VCaP (cell line): ENCODE data around the gene SYCE3.
A peak's percentile ranks its signal among the peaks of the same experiment; 100 is the strongest.

ENCODE experiments used
- H3K27ac ChIP-seq: fragments of 450-650 bp; 2 replicates; pipeline ENCODE4 v1.5.1; 2017
- TF ChIP-seq, protein P1 (sequence below): fragments of 450-650 bp; conservative IDR thresholded peaks from 2 replicates; pipeline ENCODE4 v1.5.1; 2017; ENCODE audit warnings: mild to moderate bottlenecking, moderate library complexity

SYCE3 gene

GRCh38 chr22:50571264-50572175 lies 8.8 kb upstream of the SYCE3 start:
- H3K27ac ChIP-seq = no peak overlapping the region
- TF ChIP-seq, protein P1, sequence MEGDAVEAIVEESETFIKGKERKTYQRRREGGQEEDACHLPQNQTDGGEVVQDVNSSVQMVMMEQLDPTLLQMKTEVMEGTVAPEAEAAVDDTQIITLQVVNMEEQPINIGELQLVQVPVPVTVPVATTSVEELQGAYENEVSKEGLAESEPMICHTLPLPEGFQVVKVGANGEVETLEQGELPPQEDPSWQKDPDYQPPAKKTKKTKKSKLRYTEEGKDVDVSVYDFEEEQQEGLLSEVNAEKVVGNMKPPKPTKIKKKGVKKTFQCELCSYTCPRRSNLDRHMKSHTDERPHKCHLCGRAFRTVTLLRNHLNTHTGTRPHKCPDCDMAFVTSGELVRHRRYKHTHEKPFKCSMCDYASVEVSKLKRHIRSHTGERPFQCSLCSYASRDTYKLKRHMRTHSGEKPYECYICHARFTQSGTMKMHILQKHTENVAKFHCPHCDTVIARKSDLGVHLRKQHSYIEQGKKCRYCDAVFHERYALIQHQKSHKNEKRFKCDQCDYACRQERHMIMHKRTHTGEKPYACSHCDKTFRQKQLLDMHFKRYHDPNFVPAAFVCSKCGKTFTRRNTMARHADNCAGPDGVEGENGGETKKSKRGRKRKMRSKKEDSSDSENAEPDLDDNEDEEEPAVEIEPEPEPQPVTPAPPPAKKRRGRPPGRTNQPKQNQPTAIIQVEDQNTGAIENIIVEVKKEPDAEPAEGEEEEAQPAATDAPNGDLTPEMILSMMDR = no peak

- no peak overlapping the region for H3K27ac ChIP-seq
- TF ChIP-seq, protein P1 = no peak
These were observed 8.1 kb upstream of the SYCE3 start for GRCh38 chr22:50570861-50571260.

- TF ChIP-seq, protein P1 = no peak
- H3K27ac ChIP-seq = no peak overlapping the region
These were observed 7.3 kb upstream of the SYCE3 start for GRCh38 chr22:50569896-50570535.

- H3K27ac ChIP-seq = no peak overlapping the region
- TF ChIP-seq, protein P1 = no peak
These were observed 6.3 kb upstream of the SYCE3 start for GRCh38 chr22:50569041-50569459.

GRCh38 chr22:50568626-50569025 lies 5.9 kb upstream of the SYCE3 start:
- TF ChIP-seq, protein P1 = no peak
- H3K27ac ChIP-seq = no peak overlapping the region

DNA sequence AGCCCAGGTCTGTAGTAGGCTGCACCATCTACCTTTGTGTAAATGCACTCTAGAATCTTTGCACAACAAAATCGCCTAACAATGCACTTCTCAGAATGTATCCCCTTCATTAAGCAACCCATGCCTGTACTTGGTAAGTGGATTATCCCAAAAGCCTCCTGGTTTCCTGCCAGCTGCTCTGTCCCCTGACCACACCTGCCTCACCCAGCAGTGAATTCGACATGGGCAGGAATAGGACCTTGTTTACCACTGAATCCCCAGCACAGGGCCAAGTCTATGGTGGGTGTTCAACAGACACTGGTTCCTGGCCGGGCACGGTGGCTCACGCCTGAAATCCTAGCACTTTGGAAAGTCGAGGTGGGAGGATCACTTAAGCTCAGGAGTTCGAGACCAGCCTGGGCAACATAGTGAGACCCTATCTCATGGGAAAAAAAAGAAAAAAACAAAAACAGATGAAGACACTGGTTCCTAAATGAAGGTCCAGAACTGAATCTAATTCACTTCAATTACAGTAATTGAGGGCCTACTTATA lies 5.1 kb upstream of the SYCE3 start:
- TF ChIP-seq, protein P1 = no peak
- H3K27ac ChIP-seq = no peak overlapping the region

DNA sequence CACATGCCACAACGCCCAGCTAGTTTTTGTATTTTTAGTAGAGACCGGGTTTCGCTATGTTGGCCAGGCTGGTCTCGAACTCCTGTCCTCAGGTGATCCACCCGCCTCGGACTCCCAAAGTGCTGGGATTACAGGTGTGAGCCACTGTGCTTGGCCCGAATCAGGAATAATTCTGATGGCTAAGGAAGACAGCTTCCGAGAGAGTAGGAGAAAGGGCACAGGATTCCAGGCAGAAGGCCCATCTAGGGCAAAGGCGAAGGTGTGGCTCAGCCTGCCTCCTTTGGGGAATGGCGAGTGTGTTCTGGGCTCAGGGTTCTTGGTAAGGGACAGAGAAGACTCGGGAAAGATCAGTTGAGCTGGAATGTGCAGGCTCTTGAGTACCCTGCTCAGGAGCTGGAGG lies 1.6 kb upstream of the SYCE3 start:
- TF ChIP-seq, protein P1 = no peak
- H3K27ac ChIP-seq = peak overlapping the region; percentile 70
